A549 (cell line): ENCODE results near the gene ARL2BP. TPM values are rescaled to one million over a fixed set of nuclear protein-coding genes. Genes with fewer than 3 reads are reported as not detected.
A peak's percentile ranks its signal among the peaks of the same experiment; 100 is the strongest.

ENCODE experiments used
- ATAC-seq, 2 experiments: fragments of 200-7000 bp in 1 of 2; fragments of >200 bp in 1 of 2; cut with Nextera tagmentation in 1 of 2; cut with Tn5 transposase in 1 of 2; 3 replicates each; pipeline versions ENCODE4 v1.8.0 to v1.9.1; 2018 to 2020; ENCODE audit warnings: mild to moderate bottlenecking in 1 of 2, moderate library complexity in 1 of 2
- CTCF ChIA-PET: fragments of 300-600 bp; sonication (Branson Sonifier 250); formaldehyde crosslinking; extraction: SDS; loops from one replicate; lab custom pipeline; 2021; ENCODE audit warnings: antibody characterized with exemption, inconsistent platforms; lab: Yijun Ruan, JAX
- POLR2A ChIA-PET: fragments of 350-600 bp; formaldehyde crosslinking; extraction: SDS; loops from one replicate; lab custom pipeline; 2021; ENCODE audit warnings: antibody characterized with exemption, inconsistent platforms; lab: Yijun Ruan, JAX
- DNase-seq, 2 experiments: peaks; one replicate each; pipeline versions ENCODE4 v3.0.0 to v3.0.0-alpha.2; 2011 to 2016; ENCODE audit warnings: low read depth in 1 of 2, low spot score in 1 of 2
- FAIRE-seq: peaks from 2 replicates; lab custom pipeline; 2011; peaks lifted over from hg19 to GRCh38; lab: Jason Lieb, UNC
- H3K27ac ChIP-seq, 2 experiments: fragments of >200 bp; sonication (Bioruptor Twin); formaldehyde crosslinking; 3 replicates each; pipeline ENCODE4 v1.5.1; 2016 to 2017
- H3K4me1 ChIP-seq: fragments of >200 bp; sonication (Bioruptor Twin); formaldehyde crosslinking; 3 replicates; pipeline ENCODE4 v1.6.1; 2016
- H3K4me2 ChIP-seq: fragments of >200 bp; sonication (Bioruptor Twin); formaldehyde crosslinking; 3 replicates; pipeline ENCODE4 v1.6.1; 2016
- H3K4me3 ChIP-seq: fragments of >200 bp; sonication (Bioruptor Twin); formaldehyde crosslinking; 3 replicates; pipeline ENCODE4 v1.5.1; 2016
- H3K9me3 ChIP-seq: fragments of >200 bp; sonication (Bioruptor Twin); formaldehyde crosslinking; 3 replicates; pipeline ENCODE4 v1.6.1; 2016
- ATOH8 ChIP-seq: fragments of 250-450 bp; sonication (Bioruptor Pico); IDR thresholded peaks from 2 replicates; pipeline ENCODE4 v1.5.0; 2020; ENCODE audit warnings: low read depth, mild to moderate bottlenecking, moderate library complexity
- BCL3 ChIP-seq: fragments of >200 bp; sonication (Bioruptor Twin); formaldehyde crosslinking; IDR thresholded peaks from 3 replicates; pipeline ENCODE4 v1.6.1; 2016
- BHLHE40 ChIP-seq: IDR thresholded peaks from 2 replicates; pipeline ENCODE4 v1.6.1; 2012; ENCODE audit warnings: low read depth, low read length, inconsistent platforms
- CEBPB ChIP-seq, 2 experiments: fragments of >200 bp in 1 of 2; sonication (Bioruptor Twin) in 1 of 2; formaldehyde crosslinking in 1 of 2; IDR thresholded peaks; 2 replicates each; pipeline ENCODE4 v1.6.1; 2012 to 2016
- CHD2 ChIP-seq: fragments of 150-350 bp; IDR thresholded peaks from 2 replicates; pipeline ENCODE4 v1.6.1; 2014; ENCODE audit warnings: low read length; ENCODE audit not compliant: partially characterized antibody
- CHD4 ChIP-seq: fragments of 200-600 bp; sonication (generic); IDR thresholded peaks from 2 replicates; pipeline ENCODE4 v1.6.1; 2016; ENCODE audit warnings: antibody characterized with exemption, mild to moderate bottlenecking, borderline replicate concordance
- CTCF ChIP-seq: fragments of >200 bp; sonication (Bioruptor Twin); formaldehyde crosslinking; IDR thresholded peaks from 3 replicates; pipeline ENCODE4 v1.5.1; 2016
- E2F6 ChIP-seq: IDR thresholded peaks from 2 replicates; pipeline ENCODE4 v1.6.1; 2012; ENCODE audit warnings: low read depth, borderline replicate concordance
- EHMT2 ChIP-seq: fragments of 200-600 bp; sonication (generic); IDR thresholded peaks from 2 replicates; pipeline ENCODE4 v1.6.1; 2016; ENCODE audit warnings: antibody characterized with exemption, low read depth, mild to moderate bottlenecking, moderate library complexity
- ELK1 ChIP-seq: fragments of 150-350 bp; IDR thresholded peaks from 2 replicates; pipeline ENCODE4 v1.6.1; 2014; ENCODE audit warnings: low read depth, mild to moderate bottlenecking, low read length
- EP300 ChIP-seq, 2 experiments: fragments of >200 bp; sonication (Bioruptor Twin); formaldehyde crosslinking; IDR thresholded peaks; 2 replicates in 1 of 2; 3 replicates in 1 of 2; pipeline ENCODE4 v1.6.1; 2016 to 2017
- ESRRA ChIP-seq: fragments of 150-350 bp; IDR thresholded peaks from 2 replicates; pipeline ENCODE4 v1.6.1; 2014; ENCODE audit warnings: mild to moderate bottlenecking, low read length, borderline replicate concordance
- FOSL2 ChIP-seq, 2 experiments: fragments of 450-650 bp in 1 of 2; fragments of >200 bp in 1 of 2; sonication (Bioruptor Twin) in 1 of 2; formaldehyde crosslinking; IDR thresholded peaks; 2 replicates each; pipeline versions ENCODE4 v1.5.0 to v1.6.1; 2016 to 2020; ENCODE audit warnings: mild to moderate bottlenecking in 1 of 2, moderate library complexity in 1 of 2
- GATA3 ChIP-seq: IDR thresholded peaks from 2 replicates; pipeline ENCODE4 v1.6.1; 2012; ENCODE audit warnings: borderline replicate concordance
- HDAC2 ChIP-seq: fragments of 200-600 bp; sonication (generic); IDR thresholded peaks from 2 replicates; pipeline ENCODE4 v1.6.1; 2016
- HEYL ChIP-seq: fragments of 250-450 bp; sonication (Bioruptor Pico); IDR thresholded peaks from 2 replicates; pipeline ENCODE4 v1.8.0; 2021; ENCODE audit warnings: mild to moderate bottlenecking, moderate library complexity
- HOXB5 ChIP-seq: fragments of 250-450 bp; sonication (Bioruptor Pico); IDR thresholded peaks from 2 replicates; pipeline ENCODE4 v1.5.0; 2020; ENCODE audit warnings: mild to moderate bottlenecking, moderate library complexity
- JUN ChIP-seq, 2 experiments: fragments of >200 bp; sonication (Bioruptor Twin); formaldehyde crosslinking; IDR thresholded peaks; 2 replicates in 1 of 2; 3 replicates in 1 of 2; pipeline ENCODE4 v1.6.1; 2016 to 2017
- JUNB ChIP-seq: fragments of >200 bp; sonication (Bioruptor Twin); formaldehyde crosslinking; IDR thresholded peaks from 2 replicates; pipeline ENCODE4 v1.6.1; 2016
- KDM1A ChIP-seq: fragments of 200-600 bp; sonication (generic); IDR thresholded peaks from 2 replicates; pipeline ENCODE4 v1.6.1; 2016; ENCODE audit warnings: low read depth, mild to moderate bottlenecking
- MAFK ChIP-seq: fragments of 450-650 bp; IDR thresholded peaks from 2 replicates; pipeline ENCODE4 v1.6.1; 2014; ENCODE audit not compliant: partially characterized antibody
- MAZ ChIP-seq: fragments of 150-350 bp; IDR thresholded peaks from 2 replicates; pipeline ENCODE4 v1.6.1; 2014; ENCODE audit warnings: antibody characterized with exemption, low read depth, low read length, borderline replicate concordance
- MYC ChIP-seq: IDR thresholded peaks from 2 replicates; pipeline ENCODE4 v1.6.1; 2012; ENCODE audit warnings: mild to moderate bottlenecking, inconsistent platforms, low read length, improper control_type of control experiment, borderline replicate concordance
- NFE2L2 ChIP-seq: fragments of 150-350 bp; conservative IDR thresholded peaks from 2 replicates; pipeline ENCODE4 v1.6.1; 2014; ENCODE audit warnings: low read length
- NPAS2 ChIP-seq: fragments of 250-450 bp; sonication (Bioruptor Pico); IDR thresholded peaks from 2 replicates; pipeline ENCODE4 v1.8.0; 2022; ENCODE audit warnings: mild to moderate bottlenecking, moderate library complexity, borderline replicate concordance
- PBX3 ChIP-seq: IDR thresholded peaks from 2 replicates; pipeline ENCODE4 v1.6.1; 2012
- PHF8 ChIP-seq: fragments of 200-600 bp; sonication (generic); IDR thresholded peaks from 2 replicates; pipeline ENCODE4 v1.6.1; 2016; ENCODE audit warnings: low read depth, mild to moderate bottlenecking, antibody characterized with exemption, moderate library complexity, borderline replicate concordance
- POLR2A ChIP-seq: IDR thresholded peaks from 2 replicates; pipeline ENCODE4 v1.6.1; 2012; ENCODE audit warnings: mild to moderate bottlenecking, low read length
- RFX5 ChIP-seq: fragments of 450-650 bp; IDR thresholded peaks from 2 replicates; pipeline ENCODE4 v1.7.1; 2014; ENCODE audit warnings: antibody characterized with exemption, mild to moderate bottlenecking, moderate library complexity
- SMC3 ChIP-seq: fragments of >200 bp; sonication (Bioruptor Twin); formaldehyde crosslinking; IDR thresholded peaks from 3 replicates; pipeline ENCODE4 v1.6.1; 2018; ENCODE audit warnings: inconsistent platforms
- ZC3H11A ChIP-seq: fragments of 450-650 bp; IDR thresholded peaks from 2 replicates; pipeline ENCODE4 v1.6.1; 2014; ENCODE audit warnings: antibody characterized with exemption, mild to moderate bottlenecking
- ZFP36 ChIP-seq: fragments of 450-650 bp; IDR thresholded peaks from 2 replicates; pipeline ENCODE4 v1.6.1; 2014; ENCODE audit warnings: borderline replicate concordance; ENCODE audit not compliant: partially characterized antibody
- WGBS: methylation state at CpG from one replicate; pipeline ENCODE4 v1.1.6; 2017; ENCODE audit errors: missing lambda C conversion rate; 5-methylcytosine and 5-hydroxymethylcytosine counted together
- polyA plus RNA-seq, 4 experiments: library from polyadenylated mRNA; depleted of rRNA in 3 of 4; stranded (reverse); fragments of >200 nt; fragmentation: RNase III in 1 of 4; extraction: RNeasy Plus Mini Kit Qiagen cat#74134 plus additional on column Dnase treatment in 1 of 4; gene quantifications; 2 replicates in 3 of 4; 3 replicates in 1 of 4; pipeline ENCODE4 v1.2.3, GENCODE V29; 2011 to 2017

The ARL2BP gene
- polyA plus RNA-seq, 2 of the 4 experiments (the other 2 are of a cell fraction) = 67.0 to 126 TPM

GRCh38 chr16:57244767-57245471 is at the start of gene ARL2BP (continued):
- TF ChIP-seq SMC3 (0 out of 3 replicates have a peak, but pooled peaks have one; percentile 9), JUNB (no peak), POLR2A (peak; percentile 85), NPAS2 (CRISPR knock-in tag) (no peak), NFE2L2 (no peak), ELK1 (no peak), HDAC2 (no peak), ATOH8 (CRISPR knock-in tag) (peak; percentile 65; the same call in 1 of the 2 replicates), CEBPB (IDR thresholded peaks at IDR 0.05) (no peak), JUN (IDR thresholded peaks at IDR 0.05) (peak in 1 of 2 experiments; percentile 79; a peak in 3 of 5 replicates), HOXB5 (CRISPR knock-in tag) (no peak), EP300 (IDR thresholded peaks at IDR 0.05) (no peak), HEYL (CRISPR knock-in tag) (no peak), RFX5 (no peak), MAFK (no peak), CHD2 (peak; percentile 58), ZFP36 (no peak), BHLHE40 (no peak), ZC3H11A (no peak), ESRRA (no peak), EHMT2 (no peak), PBX3 (peak; percentile 67; the same call in 1 of the 2 replicates), KDM1A (no peak), PHF8 (peak; percentile 96), FOSL2 (IDR thresholded peaks at IDR 0.05) (no peak), FOSL2 (CRISPR knock-in tag; IDR thresholded peaks at IDR 0.05) (no peak), CHD4 (no peak), BCL3 (peak; percentile 90)

- CTCF ChIA-PET = interaction anchor here (1.2 to 2.1 kb wide), 2 partner anchors 23 to 27 kb away, joined by 3 to 7 read pairs; no protein-coding TSS in a partner anchor
- 86% methylated on average over 4 of the region's 4 CpGs for WGBS
- no peak for ATAC-seq
- DNase-seq = no peak
- Histone ChIP-seq H3K4me1 (peaks cover 56% of the 10 kb centered on the region), H3K4me3 (no peak overlapping the region), H3K27ac (peak overlapping the region; percentile 19 to 90; a peak in 5 of 6 replicates), H3K9me3 (no peaks in the 10 kb centered on the region), H3K4me2 (no peak overlapping the region)
- no peak for FAIRE-seq
- POLR2A ChIA-PET = interaction anchor here (0.6 to 0.7 kb wide), 3 partner anchors 10 to 299 kb away, joined by 3 to 4 read pairs (median 3); partner anchors contain the start of genes PSME3IP1 and RSPRY1
- TF ChIP-seq FOSL2 (IDR thresholded peaks at IDR 0.05) (no peak), FOSL2 (CRISPR knock-in tag; IDR thresholded peaks at IDR 0.05) (no peak), GATA3 (no peak), MYC (no peak), HDAC2 (no peak), HOXB5 (CRISPR knock-in tag) (no peak), CTCF (no peak), MAZ (no peak), E2F6 (no peak), NFE2L2 (no peak), PBX3 (no peak)
These were observed 48.8 kb upstream of the ARL2BP start for GRCh38 chr16:57196286-57196685.
